Caco-2 (cell line): Measurements from ENCODE around the gene SLC2A9. TPM values are rescaled to one million over a fixed set of nuclear protein-coding genes. Genes with fewer than 3 reads are reported as not detected.

Experiments used
- BruUV-seq: library from RNA; stranded (reverse); fragments of 400-500 nt; replicated peaks from 2 replicates; lab custom pipeline; 2021; lab: Mats Ljungman, UMichigan
- CTCF ChIA-PET: fragments of 300-600 bp; sonication (Branson Sonifier 250); formaldehyde crosslinking; loops from one replicate; lab custom pipeline; 2022; ENCODE audit warnings: antibody characterized with exemption; lab: Charles Lee
- POLR2A ChIA-PET: fragments of 300-600 bp; sonication (Branson Sonifier 250); formaldehyde crosslinking; loops from one replicate; lab custom pipeline; 2022; ENCODE audit warnings: antibody characterized with exemption; lab: Charles Lee
- DNase-seq, 2 experiments: peaks; one replicate each; pipeline versions ENCODE4 v3.0.0 to v3.0.0-alpha.2; 2020 to 2022
- H3K27me3 ChIP-seq: replicated peaks from 2 replicates; pipeline ENCODE4 v1.6.0; 2011; ENCODE audit warnings: low read length; ENCODE audit not compliant: control insufficient read depth, insufficient read depth
- H3K36me3 ChIP-seq: 2 replicates; pipeline ENCODE4 v1.5.1; 2011; ENCODE audit warnings: low read length; ENCODE audit not compliant: control insufficient read depth, insufficient read depth
- H3K4me1 ChIP-seq: fragments of 250-450 bp; sonication (Bioruptor Pico); 2 replicates; pipeline ENCODE4 v1.5.1; 2020; ENCODE audit warnings: mild to moderate bottlenecking
- H3K4me3 ChIP-seq: 2 replicates; pipeline ENCODE4 v1.5.1; 2011; ENCODE audit warnings: low read depth, mild to moderate bottlenecking, control low read depth, low read length
- H3K9me3 ChIP-seq: fragments of 250-450 bp; sonication (Bioruptor Pico); 2 replicates; pipeline ENCODE4 v1.5.1; 2020; ENCODE audit warnings: mild to moderate bottlenecking, moderate library complexity
- H3K27ac Mint-ChIP-seq: one replicate; pipeline ENCODE4 v1.8.0; 2022; ENCODE audit warnings: mixed read lengths; ENCODE audit not compliant: unreplicated experiment
- H3K27me3 Mint-ChIP-seq: one replicate; pipeline ENCODE4 v1.8.0; 2022; ENCODE audit warnings: mixed read lengths; ENCODE audit not compliant: insufficient read depth, unreplicated experiment
- H3K36me3 Mint-ChIP-seq: one replicate; pipeline ENCODE4 v1.8.0; 2022; ENCODE audit warnings: mild to moderate bottlenecking, mixed read lengths; ENCODE audit not compliant: insufficient read depth, unreplicated experiment
- H3K4me1 Mint-ChIP-seq: one replicate; pipeline ENCODE4 v1.8.0; 2022; ENCODE audit warnings: low read depth, mixed read lengths; ENCODE audit not compliant: unreplicated experiment
- H3K4me3 Mint-ChIP-seq: one replicate; pipeline ENCODE4 v1.8.0; 2022; ENCODE audit warnings: mild to moderate bottlenecking, moderate library complexity, mixed read lengths; ENCODE audit not compliant: unreplicated experiment
- H3K9me3 Mint-ChIP-seq: one replicate; pipeline ENCODE4 v1.8.0; 2022; ENCODE audit warnings: mixed read lengths; ENCODE audit not compliant: unreplicated experiment
- intact Hi-C: fragments of 100-400 bp; cut with micrococcal nuclease; formaldehyde crosslinking; loops from one replicate; pipeline ENCODE4 v1.10.0; 2022; ENCODE audit not compliant: unreplicated experiment
- total RNA-seq: library from RNA; stranded (reverse); gene quantifications from 2 replicates; pipeline ENCODE4 v1.2.3, GENCODE V29; 2022
- TF ChIP-seq, protein P1 (sequence below), 2 experiments: fragments of 200-600 bp in 1 of 2; IDR thresholded peaks; 1 replicate in 1 of 2; 2 replicates in 1 of 2; pipeline versions ENCODE4 v1.5.1 to v1.8.0; 2011 to 2022; ENCODE audit warnings: antibody characterized with exemption in 1 of 2, control low read depth in 1 of 2, inconsistent platforms in 1 of 2, low read depth in 1 of 2, low read length in 1 of 2, mild to moderate bottlenecking in 1 of 2, moderate library complexity in 1 of 2; ENCODE audit not compliant: insufficient read depth in 1 of 2, severe bottlenecking in 1 of 2, unreplicated experiment in 1 of 2

SLC2A9 gene
- total RNA-seq, 1 experiment from 2014 or later: 21.0 TPM

DNA sequence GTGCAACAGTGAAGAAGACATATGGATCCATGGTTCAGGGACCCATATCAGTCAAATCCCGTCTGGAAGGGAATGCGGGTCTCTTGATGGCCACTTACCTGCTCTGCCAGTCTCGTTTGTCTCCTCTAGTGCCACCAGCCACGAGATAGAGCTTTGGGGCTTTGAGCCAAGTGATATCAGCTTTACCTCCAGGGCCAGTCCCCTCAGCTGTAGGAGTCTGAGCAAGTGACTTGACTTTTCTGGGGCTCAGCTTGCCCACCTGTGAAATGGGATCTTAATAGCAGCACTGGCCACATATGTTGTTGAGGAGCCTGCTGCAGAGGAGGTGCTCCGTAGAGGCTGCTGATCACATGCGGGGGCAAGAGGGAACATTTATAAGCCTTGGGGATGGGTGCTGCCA, 1.2 kb downstream of the SLC2A9 start:
- H3K9me3 Mint-ChIP-seq: no peaks in the 10 kb centered on the region
- ChIA-PET CTCF (interaction anchor here (1.3 kb wide), 1 partner anchor 13 kb away, joined by 4 read pairs; no protein-coding TSS in a partner anchor), POLR2A (interaction anchor here (0.6 kb wide), 1 partner anchor 11 kb away, joined by 3 read pairs; no protein-coding TSS in a partner anchor)
- H3K27me3 Mint-ChIP-seq: no peaks in the 10 kb centered on the region
- H3K36me3 Mint-ChIP-seq: peaks cover 35% of the 10 kb centered on the region
- peak overlapping the region; percentile 82 for H3K4me3 Mint-ChIP-seq
- H3K9me3 ChIP-seq: peaks cover 4% of the 10 kb centered on the region; the same call in 1 of the 2 replicates
- H3K4me1 Mint-ChIP-seq: peaks cover 52% of the 10 kb centered on the region
- TF ChIP-seq, protein P1, sequence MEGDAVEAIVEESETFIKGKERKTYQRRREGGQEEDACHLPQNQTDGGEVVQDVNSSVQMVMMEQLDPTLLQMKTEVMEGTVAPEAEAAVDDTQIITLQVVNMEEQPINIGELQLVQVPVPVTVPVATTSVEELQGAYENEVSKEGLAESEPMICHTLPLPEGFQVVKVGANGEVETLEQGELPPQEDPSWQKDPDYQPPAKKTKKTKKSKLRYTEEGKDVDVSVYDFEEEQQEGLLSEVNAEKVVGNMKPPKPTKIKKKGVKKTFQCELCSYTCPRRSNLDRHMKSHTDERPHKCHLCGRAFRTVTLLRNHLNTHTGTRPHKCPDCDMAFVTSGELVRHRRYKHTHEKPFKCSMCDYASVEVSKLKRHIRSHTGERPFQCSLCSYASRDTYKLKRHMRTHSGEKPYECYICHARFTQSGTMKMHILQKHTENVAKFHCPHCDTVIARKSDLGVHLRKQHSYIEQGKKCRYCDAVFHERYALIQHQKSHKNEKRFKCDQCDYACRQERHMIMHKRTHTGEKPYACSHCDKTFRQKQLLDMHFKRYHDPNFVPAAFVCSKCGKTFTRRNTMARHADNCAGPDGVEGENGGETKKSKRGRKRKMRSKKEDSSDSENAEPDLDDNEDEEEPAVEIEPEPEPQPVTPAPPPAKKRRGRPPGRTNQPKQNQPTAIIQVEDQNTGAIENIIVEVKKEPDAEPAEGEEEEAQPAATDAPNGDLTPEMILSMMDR (IDR thresholded peaks at IDR 0.05; ENCODE audit: insufficient read depth in 1 of 2, low read depth in 1 of 2, low read length in 1 of 2, severe bottlenecking in 1 of 2, unreplicated experiment in 1 of 2): no peak
- intact Hi-C loops: no loop called here
- BruUV-seq: no TSS peak
- H3K4me1 ChIP-seq: peaks cover 75% of the 10 kb centered on the region
- peak overlapping the region; percentile 92 for H3K27ac Mint-ChIP-seq
- no peak for DNase-seq
- H3K4me3 ChIP-seq: no peak overlapping the region
- no peaks in the 10 kb centered on the region; the same call in 1 of the 2 replicates for H3K36me3 ChIP-seq
- no peaks in the 10 kb centered on the region for H3K27me3 ChIP-seq

DNA sequence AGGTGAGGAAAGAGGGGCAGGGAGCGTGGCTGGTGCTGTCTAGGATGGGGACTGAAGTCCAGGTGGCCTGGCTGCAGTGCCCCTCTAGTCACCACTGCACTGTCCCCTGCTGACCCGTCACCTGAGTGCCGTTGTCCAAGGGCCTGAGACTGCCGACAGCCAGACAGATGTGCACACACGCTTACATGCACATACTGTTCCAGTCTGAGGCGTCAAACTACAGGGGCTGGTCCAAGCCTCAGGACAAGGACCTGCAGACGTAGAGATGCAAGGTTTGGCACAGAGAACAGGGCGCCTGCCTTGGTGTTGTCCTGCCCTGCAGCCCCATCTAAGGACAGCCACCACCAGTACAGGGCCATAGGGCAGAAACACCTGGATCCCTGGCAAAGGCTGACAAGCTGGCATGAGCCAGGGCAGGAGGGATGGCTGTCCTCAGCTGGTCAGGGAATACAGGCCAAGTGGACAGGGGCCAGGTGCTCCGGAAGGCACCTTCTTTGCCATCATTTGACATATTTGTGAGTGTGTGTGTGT, 1.7 kb downstream of the SLC2A9 start:
- POLR2A ChIA-PET: interaction anchor here (0.6 kb wide), 2 partner anchors 11 to 97 kb away, joined by 3 to 4 read pairs; partner anchors contain the start of gene WDR1

More for the DNA sequence above, 1.7 kb downstream of the SLC2A9 start:
- TF ChIP-seq, protein P1 (IDR thresholded peaks at IDR 0.05; ENCODE audit: insufficient read depth in 1 of 2, low read depth in 1 of 2, low read length in 1 of 2, severe bottlenecking in 1 of 2, unreplicated experiment in 1 of 2): no peak
- BruUV-seq: no TSS peak
- peaks cover 70% of the 10 kb centered on the region for H3K4me1 ChIP-seq
- DNase-seq: peak in 1 of 2 experiments; percentile 29
- H3K4me3 ChIP-seq: peak overlapping the region; percentile 55
- CTCF ChIA-PET: interaction anchor here (0.6 to 1.3 kb wide), 5 partner anchors 13 to 328 kb away, joined by 3 to 13 read pairs (median 4); no protein-coding TSS in a partner anchor
- peaks cover 4% of the 10 kb centered on the region; the same call in 1 of the 2 replicates for H3K9me3 ChIP-seq
- Mint-ChIP-seq H3K27me3 (no peaks in the 10 kb centered on the region), H3K9me3 (no peaks in the 10 kb centered on the region), H3K4me3 (peak overlapping the region; percentile 82), H3K27ac (peak overlapping the region; percentile 92), H3K4me1 (peaks cover 52% of the 10 kb centered on the region), H3K36me3 (peaks cover 35% of the 10 kb centered on the region)
- H3K36me3 ChIP-seq: no peaks in the 10 kb centered on the region; the same call in 1 of the 2 replicates
- intact Hi-C loops: loop anchor here (1.0 to 5.0 kb wide), 4 partner anchors 44 to 322 kb away; partner anchors contain the start of gene WDR1
- H3K27me3 ChIP-seq: no peaks in the 10 kb centered on the region
